ENCODE data around the gene TBC1D5.

The TBC1D5 gene

DNA sequence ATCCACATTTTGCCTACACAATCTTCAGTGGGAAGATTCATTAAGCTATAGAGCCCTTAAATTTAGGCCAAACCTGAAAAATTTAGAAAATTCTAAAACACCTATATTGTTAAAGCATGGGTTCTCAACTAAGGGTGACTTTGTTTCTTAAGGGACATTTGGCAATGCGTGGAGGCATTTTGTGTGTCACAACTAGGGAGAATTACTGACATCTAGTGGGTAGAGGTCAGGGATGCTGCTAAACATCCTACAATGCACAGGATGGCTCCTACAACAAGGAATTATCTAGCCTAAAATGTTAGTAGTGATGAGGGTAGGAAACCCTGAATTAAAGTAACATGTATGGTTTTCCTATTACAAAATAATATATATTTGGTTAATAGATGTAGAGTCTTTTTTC, 55.8 kb downstream of the TBC1D5 start:
- Mint-ChIP-seq H3K36me3 (ENCODE audit: low read depth) (peaks cover 8% of the 10 kb centered on the region), H3K4me1 (peaks cover 13% of the 10 kb centered on the region), H3K4me3 (no peak overlapping the region), H3K9me3 (no peaks in the 10 kb centered on the region), H3K27ac (no peak overlapping the region), H3K27me3 (ENCODE audit: low read depth, poor library complexity) (no peaks in the 10 kb centered on the region)
- TF ChIP-seq, protein P1, sequence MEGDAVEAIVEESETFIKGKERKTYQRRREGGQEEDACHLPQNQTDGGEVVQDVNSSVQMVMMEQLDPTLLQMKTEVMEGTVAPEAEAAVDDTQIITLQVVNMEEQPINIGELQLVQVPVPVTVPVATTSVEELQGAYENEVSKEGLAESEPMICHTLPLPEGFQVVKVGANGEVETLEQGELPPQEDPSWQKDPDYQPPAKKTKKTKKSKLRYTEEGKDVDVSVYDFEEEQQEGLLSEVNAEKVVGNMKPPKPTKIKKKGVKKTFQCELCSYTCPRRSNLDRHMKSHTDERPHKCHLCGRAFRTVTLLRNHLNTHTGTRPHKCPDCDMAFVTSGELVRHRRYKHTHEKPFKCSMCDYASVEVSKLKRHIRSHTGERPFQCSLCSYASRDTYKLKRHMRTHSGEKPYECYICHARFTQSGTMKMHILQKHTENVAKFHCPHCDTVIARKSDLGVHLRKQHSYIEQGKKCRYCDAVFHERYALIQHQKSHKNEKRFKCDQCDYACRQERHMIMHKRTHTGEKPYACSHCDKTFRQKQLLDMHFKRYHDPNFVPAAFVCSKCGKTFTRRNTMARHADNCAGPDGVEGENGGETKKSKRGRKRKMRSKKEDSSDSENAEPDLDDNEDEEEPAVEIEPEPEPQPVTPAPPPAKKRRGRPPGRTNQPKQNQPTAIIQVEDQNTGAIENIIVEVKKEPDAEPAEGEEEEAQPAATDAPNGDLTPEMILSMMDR (IDR thresholded peaks at IDR 0.05), result peak; percentile 10
- no peak for DNase-seq

DNA sequence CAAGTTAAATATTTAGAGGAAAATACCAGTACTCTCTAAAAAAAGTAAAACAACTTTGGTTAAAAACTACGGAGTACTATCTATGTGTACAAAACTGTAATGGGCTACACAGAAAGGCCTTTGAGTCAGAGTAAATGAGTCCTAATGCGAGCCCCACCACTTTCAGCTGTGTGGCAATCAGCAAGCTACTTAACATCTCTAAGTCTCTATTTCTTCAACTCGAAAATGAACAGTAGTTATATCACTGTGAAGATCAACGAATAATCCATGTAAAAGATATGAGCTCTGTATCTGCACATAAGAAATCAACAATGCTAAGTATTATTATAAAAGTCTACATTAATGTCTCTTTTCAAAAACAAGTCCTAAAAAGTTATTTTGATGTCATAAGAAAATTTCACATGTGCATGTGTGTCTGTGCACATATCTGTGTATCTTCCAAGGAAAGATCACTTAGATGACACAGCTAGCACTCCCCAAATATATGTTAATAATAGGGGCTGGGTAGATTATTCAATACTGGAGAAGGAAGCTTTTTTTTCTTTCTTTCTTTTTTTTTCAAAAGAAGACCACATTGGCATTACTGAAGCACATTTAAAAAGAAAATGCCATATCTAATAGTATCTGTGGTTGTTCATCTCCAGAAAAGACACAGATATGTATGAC, 58.8 kb downstream of the TBC1D5 start:
- Mint-ChIP-seq H3K36me3 (ENCODE audit: low read depth) (no peaks in the 10 kb centered on the region), H3K4me1 (peaks cover 9% of the 10 kb centered on the region), H3K27ac (no peak overlapping the region), H3K9me3 (no peaks in the 10 kb centered on the region), H3K27me3 (ENCODE audit: low read depth, poor library complexity) (no peaks in the 10 kb centered on the region), H3K4me3 (no peak overlapping the region)
- TF ChIP-seq, protein P1 (IDR thresholded peaks at IDR 0.05), result no peak
- DNase-seq, result no peak

DNA sequence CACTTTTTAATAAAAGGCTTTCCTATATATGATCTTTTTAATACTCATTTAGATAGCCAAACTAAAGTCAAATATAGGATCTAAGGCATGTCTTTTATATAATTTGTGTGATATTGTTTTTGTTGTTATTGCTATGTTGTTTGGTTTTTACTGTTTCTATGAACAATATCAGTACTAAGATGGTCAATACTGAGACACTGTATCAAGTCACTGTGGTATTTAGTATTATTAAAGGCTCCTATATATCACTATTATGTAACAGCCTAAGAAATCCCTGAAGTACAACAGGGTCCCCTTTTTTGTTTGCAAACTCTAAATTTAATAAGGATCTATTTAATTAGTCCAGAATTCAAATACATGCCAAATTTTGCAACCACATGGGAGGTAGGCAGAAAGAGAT, 61.9 kb downstream of the TBC1D5 start:
- Mint-ChIP-seq H3K27ac (no peak overlapping the region), H3K4me3 (no peak overlapping the region), H3K36me3 (ENCODE audit: low read depth) (no peaks in the 10 kb centered on the region), H3K27me3 (ENCODE audit: low read depth, poor library complexity) (no peaks in the 10 kb centered on the region), H3K9me3 (peaks cover 3% of the 10 kb centered on the region), H3K4me1 (peaks cover under 1% of the 10 kb centered on the region)
- DNase-seq, result no peak
- TF ChIP-seq, protein P1 (IDR thresholded peaks at IDR 0.05), result no peak

DNA sequence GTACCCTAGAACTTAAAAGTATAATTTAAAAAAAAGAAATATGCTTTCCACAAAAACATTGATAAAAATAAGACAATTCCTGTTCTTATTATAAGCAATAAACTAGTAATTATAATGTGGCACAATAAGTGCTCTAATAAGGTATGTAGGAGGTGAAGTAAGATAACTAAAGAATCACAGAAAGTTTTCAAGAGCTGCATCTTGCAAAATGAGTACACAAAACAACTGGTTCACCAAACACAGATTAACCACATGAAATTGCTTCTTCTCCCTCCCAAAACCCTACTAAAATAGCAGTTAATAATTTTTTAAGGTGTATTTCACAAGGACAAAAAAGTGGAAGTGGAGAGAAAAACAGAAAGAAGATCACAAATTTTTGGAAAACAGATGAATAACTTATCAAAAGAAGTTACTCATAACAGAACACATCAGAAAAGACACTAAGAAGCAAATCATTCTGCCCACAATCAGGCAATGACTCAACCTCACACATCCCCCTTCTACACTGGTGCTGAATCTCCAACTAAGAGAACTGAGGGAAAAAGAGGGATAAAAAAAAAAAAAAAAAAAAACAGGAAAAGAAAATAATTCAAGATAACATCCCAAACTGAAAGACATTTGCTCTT, 64.2 kb downstream of the TBC1D5 start:
- peak overlapping the region; percentile 87 for H3K27ac Mint-ChIP-seq
- no peak overlapping the region for H3K4me3 Mint-ChIP-seq
- TF ChIP-seq, protein P1 (IDR thresholded peaks at IDR 0.05), result no peak
- H3K36me3 Mint-ChIP-seq (ENCODE audit: low read depth), result no peaks in the 10 kb centered on the region
- DNase-seq, result no peak
- no peaks in the 10 kb centered on the region for H3K4me1 Mint-ChIP-seq
- H3K27me3 Mint-ChIP-seq (ENCODE audit: low read depth, poor library complexity), result no peaks in the 10 kb centered on the region
- H3K9me3 Mint-ChIP-seq, result peaks cover 3% of the 10 kb centered on the region

DNA sequence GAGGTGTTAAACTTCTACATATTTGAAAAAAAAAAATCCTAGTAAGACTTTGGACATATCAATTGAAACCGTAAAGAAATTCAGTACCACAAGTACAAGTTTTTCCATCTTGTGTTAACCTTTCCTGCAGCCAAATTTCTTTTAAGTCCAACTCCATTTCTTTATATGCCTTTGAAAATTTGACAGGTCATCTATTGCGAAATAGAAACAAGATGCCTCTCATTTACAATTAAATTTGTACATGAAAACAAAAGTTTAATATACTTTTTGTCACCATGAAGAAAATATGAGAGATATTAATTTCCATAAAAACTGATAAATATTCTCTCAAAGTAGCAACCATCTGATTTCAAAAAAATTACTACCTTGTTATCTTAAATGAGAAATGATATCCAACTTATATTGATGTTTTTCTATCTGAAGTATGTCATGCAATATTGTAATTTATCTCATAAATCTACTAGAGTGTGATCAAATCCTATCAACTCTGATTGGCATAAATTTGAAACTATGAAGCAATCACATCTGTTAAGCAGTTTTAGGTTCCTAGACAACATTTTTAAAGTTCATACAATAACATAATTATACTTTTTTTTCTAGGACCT, 68.2 kb downstream of the TBC1D5 start:
- TF ChIP-seq, protein P1 (IDR thresholded peaks at IDR 0.05), result no peak
- no peak overlapping the region for H3K4me3 Mint-ChIP-seq

More for the DNA sequence above, 68.2 kb downstream of the TBC1D5 start:
- Mint-ChIP-seq H3K27ac (no peak overlapping the region), H3K4me1 (no peaks in the 10 kb centered on the region), H3K36me3 (ENCODE audit: low read depth) (peaks cover under 1% of the 10 kb centered on the region), H3K9me3 (peaks cover 3% of the 10 kb centered on the region), H3K27me3 (ENCODE audit: low read depth, poor library complexity) (no peaks in the 10 kb centered on the region)
- DNase-seq, result no peak

All from nephron progenitor cell (in vitro differentiated cells).